ENCODE results near the gene PYGM. TPM values are rescaled to one million over a fixed set of nuclear protein-coding genes. Genes with fewer than 3 reads are reported as not detected.

PYGM gene
- total RNA-seq, 1 experiment from 2014 or later: 3.6 TPM

DNA sequence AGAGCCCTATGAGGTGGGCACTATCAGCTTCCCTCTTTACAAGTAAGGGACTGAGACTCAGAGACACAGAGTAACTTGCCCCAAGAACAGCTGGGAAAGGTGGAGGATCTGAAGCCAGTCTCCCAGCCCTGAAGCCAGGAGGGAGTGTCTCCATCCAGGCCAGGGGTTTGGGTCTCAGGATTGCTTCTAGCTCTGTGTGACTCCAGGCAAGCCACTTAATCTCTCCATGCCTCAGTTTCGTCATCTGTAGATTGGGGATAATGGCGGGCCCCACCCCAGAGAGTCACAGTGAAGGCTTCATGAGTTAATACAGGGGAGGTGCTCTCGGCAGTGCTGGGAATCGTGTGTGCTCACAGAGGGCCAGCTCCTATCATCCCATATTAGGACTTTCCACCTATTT, 32.7 kb upstream of the PYGM start:
- H3K56ac ChIP-seq (ENCODE audit: insufficient read length, low read depth, low read length): no peak overlapping the region
- H3K9me3 ChIP-seq (ENCODE audit: control insufficient read depth, low read depth, low read length): no peaks in the 10 kb centered on the region
- H3K4ac ChIP-seq (ENCODE audit: low read depth, low read length): no peak overlapping the region
- H3K23ac ChIP-seq (ENCODE audit: insufficient read length, low read depth, low read length): no peak overlapping the region
- H3K4me3 Mint-ChIP-seq: no peak overlapping the region; a peak in 1 of 5 replicates
- H3K14ac ChIP-seq (ENCODE audit: insufficient read depth, low read length): no peak overlapping the region
- H3K27me3 Mint-ChIP-seq (ENCODE audit: low read depth): no peaks in the 10 kb centered on the region
- whole genome bisulfite sequencing (ENCODE audit: extremely low coverage, insufficient read length, low lambda C conversion rate): no CpG with 5 or more reads among the region's 4 CpGs
- no peaks in the 10 kb centered on the region for H3K27me3 ChIP-seq (ENCODE audit: insufficient read depth, low read length)
- H3K79me2 ChIP-seq (ENCODE audit: insufficient read depth, low read length): no peaks in the 10 kb centered on the region
- no peak overlapping the region for H3K27ac Mint-ChIP-seq
- no peak for DNase-seq
- no peak overlapping the region for H3K18ac ChIP-seq (ENCODE audit: insufficient read length, low read depth, low read length)
- no peak overlapping the region for H4K8ac ChIP-seq (replicated peaks; ENCODE audit: insufficient read length, low read depth, low read length)
- no peak overlapping the region for H2BK15ac ChIP-seq (ENCODE audit: low read depth, low read length)
- H3K36me3 Mint-ChIP-seq (ENCODE audit: insufficient read depth in 1 of 3, low read depth in 3 of 3): peaks cover 0 to 15% (median 6%) of the 10 kb centered on the region in 3 experiments; a peak in 2 of 7 replicates
- no peak overlapping the region for H4K91ac ChIP-seq (ENCODE audit: insufficient read length, low read depth, low read length)
- no peak overlapping the region for H3K27ac ChIP-seq (ENCODE audit: insufficient read length, low read depth, low read length)
- TF ChIP-seq, protein P1, sequence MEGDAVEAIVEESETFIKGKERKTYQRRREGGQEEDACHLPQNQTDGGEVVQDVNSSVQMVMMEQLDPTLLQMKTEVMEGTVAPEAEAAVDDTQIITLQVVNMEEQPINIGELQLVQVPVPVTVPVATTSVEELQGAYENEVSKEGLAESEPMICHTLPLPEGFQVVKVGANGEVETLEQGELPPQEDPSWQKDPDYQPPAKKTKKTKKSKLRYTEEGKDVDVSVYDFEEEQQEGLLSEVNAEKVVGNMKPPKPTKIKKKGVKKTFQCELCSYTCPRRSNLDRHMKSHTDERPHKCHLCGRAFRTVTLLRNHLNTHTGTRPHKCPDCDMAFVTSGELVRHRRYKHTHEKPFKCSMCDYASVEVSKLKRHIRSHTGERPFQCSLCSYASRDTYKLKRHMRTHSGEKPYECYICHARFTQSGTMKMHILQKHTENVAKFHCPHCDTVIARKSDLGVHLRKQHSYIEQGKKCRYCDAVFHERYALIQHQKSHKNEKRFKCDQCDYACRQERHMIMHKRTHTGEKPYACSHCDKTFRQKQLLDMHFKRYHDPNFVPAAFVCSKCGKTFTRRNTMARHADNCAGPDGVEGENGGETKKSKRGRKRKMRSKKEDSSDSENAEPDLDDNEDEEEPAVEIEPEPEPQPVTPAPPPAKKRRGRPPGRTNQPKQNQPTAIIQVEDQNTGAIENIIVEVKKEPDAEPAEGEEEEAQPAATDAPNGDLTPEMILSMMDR (conservative IDR thresholded peaks at IDR 0.05): no peak
- H3K4me2 ChIP-seq (ENCODE audit: insufficient read depth, insufficient read length, low read length): no peak overlapping the region
- no peak overlapping the region for H2BK120ac ChIP-seq (ENCODE audit: low read depth, low read length, poor library complexity, severe bottlenecking)
- no peak overlapping the region for H2BK5ac ChIP-seq (ENCODE audit: insufficient read length, low read length)
- no peak overlapping the region for H4K5ac ChIP-seq (ENCODE audit: insufficient read length, low read depth, low read length)
- H2AFZ ChIP-seq (ENCODE audit: low read length): no peak overlapping the region
- H3K9me3 Mint-ChIP-seq: no peaks in the 10 kb centered on the region
- H4K20me1 ChIP-seq (ENCODE audit: control insufficient read depth, insufficient read depth, insufficient read length): no peaks in the 10 kb centered on the region
- H3K4me1 ChIP-seq (ENCODE audit: insufficient read depth, low read length): no peaks in the 10 kb centered on the region
- H3T11ph ChIP-seq (ENCODE audit: low read length): no peak overlapping the region
- no peaks in the 10 kb centered on the region for H3K23me2 ChIP-seq (ENCODE audit: insufficient read length, low read depth, low read length, poor library complexity, severe bottlenecking)
- 0 out of 4 replicates have a peak, but pooled peaks cover 0 to 2% of the 10 kb centered on the region in 2 experiments for H3K4me1 Mint-ChIP-seq
- H2BK20ac ChIP-seq (ENCODE audit: low read depth, low read length, poor library complexity, severe bottlenecking): no peak overlapping the region
- no peaks in the 10 kb centered on the region for H3K79me1 ChIP-seq (ENCODE audit: insufficient read depth, low read depth, low read length, poor library complexity, severe bottlenecking)
- no peak overlapping the region for H3K9ac ChIP-seq (ENCODE audit: extremely low read depth, insufficient read length, low read length)
- H2BK12ac ChIP-seq (ENCODE audit: insufficient read length, low read depth, low read length): no peak overlapping the region
- H2AK5ac ChIP-seq (ENCODE audit: insufficient read length, low read length): no peak overlapping the region

All from H9 (cell line).